ENCODE measurements around the gene ZNF83. TPM values are rescaled to one million over a fixed set of nuclear protein-coding genes. Genes with fewer than 3 reads are reported as not detected.
A peak's percentile ranks its signal among the peaks of the same experiment; 100 is the strongest.

Gene ZNF83
- total RNA-seq (2012; rRNA removed), result 36.9 and 42.8 TPM in 2 replicates
- polyA plus RNA-seq (2012; rRNA removed), result 22.3 and 32.9 TPM in 2 replicates
- polyA plus RNA-seq (2012; cell fraction: cytosol; rRNA removed), result 2.1 and 5.6 TPM in 2 replicates
- polyA plus RNA-seq (2012; cell fraction: nucleus; rRNA removed; ENCODE audit: low replicate concordance), result 40.6 and 340 TPM in 2 replicates
- percentile 83 among the genes with signal in this experiment for Bru-seq, nascent RNA
- percentile 94 among the genes with signal in this experiment for BruChase-seq, experiment 1, labeled RNA remaining after a 6-hour chase
- BruChase-seq, experiment 2, labeled RNA remaining after a 2-hour chase, result percentile 91 among the genes with signal in this experiment
- long read RNA-seq, partial matches to known transcripts, result 3 of 38 reads
- long read RNA-seq, other reads (novel, unspliced or antisense), result 18 of 38 reads

DNA sequence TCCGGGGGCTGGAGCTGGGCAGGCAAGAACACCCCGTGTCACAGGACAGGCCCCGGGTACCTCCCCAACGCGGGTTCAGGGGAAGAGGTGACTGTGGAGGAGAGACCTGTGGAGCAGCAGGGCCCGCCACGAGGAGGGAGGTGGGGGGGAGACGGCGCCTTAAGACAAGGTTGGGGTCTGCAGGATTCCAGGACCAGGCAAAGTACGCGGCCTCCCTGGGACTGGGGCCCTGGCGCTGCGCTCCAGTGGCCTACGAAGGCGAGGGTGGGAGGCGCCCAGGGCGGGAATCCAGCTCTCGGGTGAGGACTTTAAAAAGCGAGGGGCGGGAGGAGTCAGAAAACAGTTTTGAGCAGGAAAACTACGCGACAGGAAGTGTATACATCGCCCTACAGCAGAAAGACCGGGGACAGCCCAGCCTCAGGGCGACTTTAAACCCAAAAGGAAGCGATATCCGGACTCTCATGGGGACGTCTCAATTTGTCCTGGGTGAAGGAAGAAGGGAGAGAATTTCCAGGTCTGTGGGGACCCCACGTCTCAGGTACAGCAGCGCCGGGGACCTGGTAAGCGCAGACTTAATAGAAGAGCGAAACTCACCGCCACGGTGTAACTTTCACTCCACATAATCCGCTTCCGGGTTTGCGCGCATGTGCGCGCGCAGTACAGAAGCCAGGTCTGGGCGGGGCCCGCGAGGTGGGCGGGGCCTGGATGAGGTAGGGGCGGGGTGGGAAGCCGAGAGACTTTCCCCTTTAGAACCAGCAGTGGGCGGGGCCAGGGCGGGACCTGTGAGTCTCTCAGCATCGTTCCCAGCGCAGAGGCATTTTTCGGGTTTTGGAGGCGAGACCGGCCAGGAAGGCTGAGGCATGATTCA lies at the start of gene ZNF83:
Gene ZNF83, minus strand, starts transcription at position 638 of the 868 bp plus-strand sequence.
- Histone ChIP-seq H3K14ac (replicated peaks; ENCODE audit: low read depth, low read length) (peak within 1 kb of the TSS; percentile 68), H4K5ac (ENCODE audit: low read depth, low read length) (peak within 1 kb of the TSS; percentile 73), H3K27ac (ENCODE audit: insufficient read depth, low read length) (peak within 1 kb of the TSS; percentile 90), H3K4ac (ENCODE audit: low read depth, low read length) (peak within 1 kb of the TSS; percentile 65), H2AK5ac (ENCODE audit: low read depth, low read length) (peak within 1 kb of the TSS; percentile 38; the same call in 1 of the 2 replicates), H3K4me1 (ENCODE audit: control insufficient read depth, insufficient read depth, low read length) (peaks cover 3% of the 10 kb centered on the region; the same call in 1 of the 2 replicates), H2AFZ (replicated peaks; ENCODE audit: low read length, poor library complexity) (peak within 1 kb of the TSS; percentile 83), H2AK9ac (replicated peaks; ENCODE audit: low read depth, low read length, poor library complexity) (peak within 1 kb of the TSS; percentile 90), H3K9ac (ENCODE audit: low read depth, low read length) (peak within 1 kb of the TSS; percentile 91), H2BK20ac (ENCODE audit: low read depth, low read length) (no peak within 1 kb of the TSS; the same call in 1 of the 2 replicates), H4K91ac (ENCODE audit: insufficient read depth, low read depth, low read length) (peak within 1 kb of the TSS; percentile 81), H2BK15ac (ENCODE audit: low read depth, low read length) (no peak within 1 kb of the TSS; the same call in 2 of the 3 replicates), H4K8ac (ENCODE audit: low read depth in 2 of 2, low read length in 2 of 2) (peak within 1 kb of the TSS; percentile 86 to 89), H3K9me1 (ENCODE audit: insufficient read depth, low read length) (no peaks in the 10 kb centered on the region), H2BK5ac (ENCODE audit: low read depth, low read length, poor library complexity, severe bottlenecking) (peak within 1 kb of the TSS; percentile 67), H3K18ac (ENCODE audit: low read depth, low read length) (peak within 1 kb of the TSS; percentile 70), H2BK120ac (ENCODE audit: low read depth, low read length) (0 out of 2 replicates have a peak within 1 kb of the TSS, but pooled peaks have one; percentile 8), H3K56ac (ENCODE audit: extremely low read depth, insufficient read depth, low read length) (peak within 1 kb of the TSS; percentile 76), H3K23ac (ENCODE audit: low read depth, low read length) (peak within 1 kb of the TSS; percentile 53), H3K4me3 (ENCODE audit: insufficient read depth, low read depth, low read length) (peak within 1 kb of the TSS; percentile 85), H3K27me3 (ENCODE audit: control insufficient read depth, insufficient read depth, low read length) (no peaks in the 10 kb centered on the region), H3K9me3 (ENCODE audit: control insufficient read depth, insufficient read depth, low read length) (no peaks in the 10 kb centered on the region), H3K36me3 (ENCODE audit: control insufficient read depth, insufficient read depth, low read length) (peaks cover 3% of the 10 kb centered on the region), H3K79me1 (ENCODE audit: low read depth in 1 of 2, low read length in 2 of 2) (peaks cover 14 to 18% of the 10 kb centered on the region in 2 experiments), H3K4me2 (ENCODE audit: low read depth, low read length) (peak within 1 kb of the TSS; percentile 84), H4K20me1 (ENCODE audit: insufficient read depth, low read length) (no peaks in the 10 kb centered on the region)
- WGBS, 2 experiments (ENCODE audit: extremely low coverage in 2 of 2, insufficient read length in 1 of 2), result 0% methylated on average over 10 of the region's 55 CpGs; no CpG with 5 or more reads in 1 of the 2 experiments
- no TSS peak for BruUV-seq (replicated peaks)
- dilution Hi-C loops (cut with HindIII; ENCODE audit: low sequenced_read_pairs, unreplicated experiment), result no loop called here
- in situ Hi-C loops (cut with MboI; ENCODE audit: low sequenced_read_pairs), result no loop called here
- ChIA-PET POLR2A (ENCODE audit: unreplicated experiment) (no interaction called here), CTCF (interaction anchor here (0.6 to 1.1 kb wide), 2 partner anchors 11 to 328 kb away, joined by 3 to 4 read pairs; no protein-coding TSS in a partner anchor)
- TF ChIP-seq RFX5 (IDR thresholded peaks at IDR 0.05; ENCODE audit: low read depth, low read length) (no peak), NFE2L2 (IDR thresholded peaks at IDR 0.05; ENCODE audit: low read depth, low read length) (no peak), FOS (IDR thresholded peaks at IDR 0.05; ENCODE audit: low read depth, low read length) (no peak), RAD21 (IDR thresholded peaks at IDR 0.05; ENCODE audit: low read length) (no peak), CHD1 (IDR thresholded peaks at IDR 0.05; ENCODE audit: low read depth, low read length) (no peak), POLR2A (IDR thresholded peaks at IDR 0.05; ENCODE audit: low read depth, low read length) (peak; percentile 85), MAZ (IDR thresholded peaks at IDR 0.05; ENCODE audit: borderline replicate concordance, low read depth, low read length) (peak; percentile 53; the same call in 1 of the 2 replicates), MAFK (IDR thresholded peaks at IDR 0.05; ENCODE audit: low read depth, low read length) (no peak), MXI1 (IDR thresholded peaks at IDR 0.05; ENCODE audit: borderline replicate concordance, low read depth, low read length) (peak; percentile 55; the same call in 1 of the 2 replicates), SMC3 (IDR thresholded peaks at IDR 0.05; ENCODE audit: low read depth, low read length) (no peak), BHLHE40 (IDR thresholded peaks at IDR 0.05; ENCODE audit: low read depth, low read length) (no peak)
- TF ChIP-seq, protein P1, sequence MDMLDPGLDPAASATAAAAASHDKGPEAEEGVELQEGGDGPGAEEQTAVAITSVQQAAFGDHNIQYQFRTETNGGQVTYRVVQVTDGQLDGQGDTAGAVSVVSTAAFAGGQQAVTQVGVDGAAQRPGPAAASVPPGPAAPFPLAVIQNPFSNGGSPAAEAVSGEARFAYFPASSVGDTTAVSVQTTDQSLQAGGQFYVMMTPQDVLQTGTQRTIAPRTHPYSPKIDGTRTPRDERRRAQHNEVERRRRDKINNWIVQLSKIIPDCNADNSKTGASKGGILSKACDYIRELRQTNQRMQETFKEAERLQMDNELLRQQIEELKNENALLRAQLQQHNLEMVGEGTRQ (IDR thresholded peaks at IDR 0.05; ENCODE audit: low read depth, low read length), result no peak
- TF ChIP-seq, protein P2, sequence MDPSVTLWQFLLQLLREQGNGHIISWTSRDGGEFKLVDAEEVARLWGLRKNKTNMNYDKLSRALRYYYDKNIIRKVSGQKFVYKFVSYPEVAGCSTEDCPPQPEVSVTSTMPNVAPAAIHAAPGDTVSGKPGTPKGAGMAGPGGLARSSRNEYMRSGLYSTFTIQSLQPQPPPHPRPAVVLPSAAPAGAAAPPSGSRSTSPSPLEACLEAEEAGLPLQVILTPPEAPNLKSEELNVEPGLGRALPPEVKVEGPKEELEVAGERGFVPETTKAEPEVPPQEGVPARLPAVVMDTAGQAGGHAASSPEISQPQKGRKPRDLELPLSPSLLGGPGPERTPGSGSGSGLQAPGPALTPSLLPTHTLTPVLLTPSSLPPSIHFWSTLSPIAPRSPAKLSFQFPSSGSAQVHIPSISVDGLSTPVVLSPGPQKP (IDR thresholded peaks at IDR 0.05; ENCODE audit: borderline replicate concordance, low read depth, low read length), result no peak
- ATAC-seq (ENCODE audit: low read depth) (peak; percentile 98), DNase-seq (peak; percentile 91)
- intact Hi-C loops (cut with micrococcal nuclease), result loop anchor here (2.0 kb wide), 1 partner anchor 53 kb away; no protein-coding TSS in a partner anchor
